Measurements from ENCODE around the gene STIM1.

Gene STIM1

GRCh38 chr11:4065601-4066377 is 210.3 kb downstream of the STIM1 start:
- Histone ChIP-seq H3K4me3 (ENCODE audit: insufficient read depth, low read depth, low read length) (no peak overlapping the region), H3K9me3 (ENCODE audit: control insufficient read depth, low read length) (no peaks in the 10 kb centered on the region), H3K27ac (ENCODE audit: insufficient read depth, low read depth, low read length, poor library complexity, severe bottlenecking) (no peak overlapping the region), H3K36me3 (ENCODE audit: control insufficient read depth, insufficient read depth, low read length) (no peaks in the 10 kb centered on the region), H3K4me1 (ENCODE audit: control insufficient read depth, insufficient read depth, low read length) (no peaks in the 10 kb centered on the region), H3K27me3 (ENCODE audit: control insufficient read depth, insufficient read depth, low read length, poor library complexity, severe bottlenecking) (no peaks in the 10 kb centered on the region)
- 82 to 83% methylated on average over 2 of the region's 2 CpGs for WGBS, 2 experiments

- Histone ChIP-seq H3K4me1 (ENCODE audit: control insufficient read depth, insufficient read depth, low read length) (no peaks in the 10 kb centered on the region), H3K36me3 (ENCODE audit: control insufficient read depth, insufficient read depth, low read length) (no peaks in the 10 kb centered on the region), H3K27me3 (ENCODE audit: control insufficient read depth, insufficient read depth, low read length, poor library complexity, severe bottlenecking) (no peaks in the 10 kb centered on the region), H3K4me3 (ENCODE audit: insufficient read depth, low read depth, low read length) (no peak overlapping the region), H3K27ac (ENCODE audit: insufficient read depth, low read depth, low read length, poor library complexity, severe bottlenecking) (no peak overlapping the region), H3K9me3 (ENCODE audit: control insufficient read depth, low read length) (no peaks in the 10 kb centered on the region)
- 83 to 86% methylated on average over 5 of the region's 5 CpGs for WGBS, 2 experiments
Observed at GRCh38 chr11:4066910-4067309, 211.4 kb downstream of the STIM1 start.

GRCh38 chr11:4068962-4069361 is 213.5 kb downstream of the STIM1 start:
- Histone ChIP-seq H3K9me3 (ENCODE audit: control insufficient read depth, low read length) (no peaks in the 10 kb centered on the region), H3K4me1 (ENCODE audit: control insufficient read depth, insufficient read depth, low read length) (peaks cover 2% of the 10 kb centered on the region), H3K27me3 (ENCODE audit: control insufficient read depth, insufficient read depth, low read length, poor library complexity, severe bottlenecking) (no peaks in the 10 kb centered on the region), H3K36me3 (ENCODE audit: control insufficient read depth, insufficient read depth, low read length) (no peaks in the 10 kb centered on the region), H3K4me3 (ENCODE audit: insufficient read depth, low read depth, low read length) (no peak overlapping the region), H3K27ac (ENCODE audit: insufficient read depth, low read depth, low read length, poor library complexity, severe bottlenecking) (no peak overlapping the region)
- 75 to 95% methylated on average over 1 of the region's 1 CpG for WGBS, 2 experiments

- H3K27me3 ChIP-seq (ENCODE audit: control insufficient read depth, insufficient read depth, low read length, poor library complexity, severe bottlenecking): no peaks in the 10 kb centered on the region
- no peak overlapping the region for H3K27ac ChIP-seq (ENCODE audit: insufficient read depth, low read depth, low read length, poor library complexity, severe bottlenecking)
- no peak overlapping the region for H3K4me3 ChIP-seq (ENCODE audit: insufficient read depth, low read depth, low read length)
- peaks cover 2% of the 10 kb centered on the region for H3K4me1 ChIP-seq (ENCODE audit: control insufficient read depth, insufficient read depth, low read length)
- no peaks in the 10 kb centered on the region for H3K9me3 ChIP-seq (ENCODE audit: control insufficient read depth, low read length)
- H3K36me3 ChIP-seq (ENCODE audit: control insufficient read depth, insufficient read depth, low read length): no peaks in the 10 kb centered on the region
Observed at GRCh38 chr11:4071325-4071724, 215.9 kb downstream of the STIM1 start.

- H3K27ac ChIP-seq (ENCODE audit: insufficient read depth, low read depth, low read length, poor library complexity, severe bottlenecking): no peak overlapping the region
- no peak overlapping the region for H3K4me3 ChIP-seq (ENCODE audit: insufficient read depth, low read depth, low read length)
- H3K4me1 ChIP-seq (ENCODE audit: control insufficient read depth, insufficient read depth, low read length): peaks cover 2% of the 10 kb centered on the region
- no peaks in the 10 kb centered on the region for H3K9me3 ChIP-seq (ENCODE audit: control insufficient read depth, low read length)
- no peaks in the 10 kb centered on the region for H3K27me3 ChIP-seq (ENCODE audit: control insufficient read depth, insufficient read depth, low read length, poor library complexity, severe bottlenecking)
- H3K36me3 ChIP-seq (ENCODE audit: control insufficient read depth, insufficient read depth, low read length): no peaks in the 10 kb centered on the region
Observed at GRCh38 chr11:4071914-4072313, 216.4 kb downstream of the STIM1 start.

GRCh38 chr11:4072668-4073285 is 217.3 kb downstream of the STIM1 start:
- H3K4me1 ChIP-seq (ENCODE audit: control insufficient read depth, insufficient read depth, low read length): peaks cover 2% of the 10 kb centered on the region
- no peak overlapping the region for H3K4me3 ChIP-seq (ENCODE audit: insufficient read depth, low read depth, low read length)
- H3K36me3 ChIP-seq (ENCODE audit: control insufficient read depth, insufficient read depth, low read length): no peaks in the 10 kb centered on the region
- WGBS, 2 experiments: 19 to 21% methylated on average over 3 of the region's 4 CpGs
- H3K27ac ChIP-seq (ENCODE audit: insufficient read depth, low read depth, low read length, poor library complexity, severe bottlenecking): no peak overlapping the region
- no peaks in the 10 kb centered on the region for H3K27me3 ChIP-seq (ENCODE audit: control insufficient read depth, insufficient read depth, low read length, poor library complexity, severe bottlenecking)
- no peaks in the 10 kb centered on the region for H3K9me3 ChIP-seq (ENCODE audit: control insufficient read depth, low read length)

GRCh38 chr11:4074266-4074665 is 218.8 kb downstream of the STIM1 start:
- H3K4me1 ChIP-seq (ENCODE audit: control insufficient read depth, insufficient read depth, low read length): peaks cover 2% of the 10 kb centered on the region
- no peaks in the 10 kb centered on the region for H3K36me3 ChIP-seq (ENCODE audit: control insufficient read depth, insufficient read depth, low read length)
- WGBS, 2 experiments: 94 to 98% methylated on average over 7 of the region's 7 CpGs
- H3K27me3 ChIP-seq (ENCODE audit: control insufficient read depth, insufficient read depth, low read length, poor library complexity, severe bottlenecking): no peaks in the 10 kb centered on the region
- H3K4me3 ChIP-seq (ENCODE audit: insufficient read depth, low read depth, low read length): no peak overlapping the region
- no peak overlapping the region for H3K27ac ChIP-seq (ENCODE audit: insufficient read depth, low read depth, low read length, poor library complexity, severe bottlenecking)
- no peaks in the 10 kb centered on the region for H3K9me3 ChIP-seq (ENCODE audit: control insufficient read depth, low read length)

GRCh38 chr11:4076774-4077173 is 221.3 kb downstream of the STIM1 start:
- no peaks in the 10 kb centered on the region for H3K9me3 ChIP-seq (ENCODE audit: control insufficient read depth, low read length)
- H3K27me3 ChIP-seq (ENCODE audit: control insufficient read depth, insufficient read depth, low read length, poor library complexity, severe bottlenecking): no peaks in the 10 kb centered on the region
- H3K4me3 ChIP-seq (ENCODE audit: insufficient read depth, low read depth, low read length): no peak overlapping the region
- WGBS, 2 experiments: no CpG with 5 or more reads among the region's 1 CpG
- H3K36me3 ChIP-seq (ENCODE audit: control insufficient read depth, insufficient read depth, low read length): no peaks in the 10 kb centered on the region
- no peak overlapping the region for H3K27ac ChIP-seq (ENCODE audit: insufficient read depth, low read depth, low read length, poor library complexity, severe bottlenecking)
- H3K4me1 ChIP-seq (ENCODE audit: control insufficient read depth, insufficient read depth, low read length): peaks cover 2% of the 10 kb centered on the region

- no peaks in the 10 kb centered on the region for H3K27me3 ChIP-seq (ENCODE audit: control insufficient read depth, insufficient read depth, low read length, poor library complexity, severe bottlenecking)
- H3K4me3 ChIP-seq (ENCODE audit: insufficient read depth, low read depth, low read length): no peak overlapping the region
- no peaks in the 10 kb centered on the region for H3K9me3 ChIP-seq (ENCODE audit: control insufficient read depth, low read length)
- no peak overlapping the region for H3K27ac ChIP-seq (ENCODE audit: insufficient read depth, low read depth, low read length, poor library complexity, severe bottlenecking)
- H3K36me3 ChIP-seq (ENCODE audit: control insufficient read depth, insufficient read depth, low read length): no peaks in the 10 kb centered on the region
- peaks cover 5% of the 10 kb centered on the region for H3K4me1 ChIP-seq (ENCODE audit: control insufficient read depth, insufficient read depth, low read length)
- 95% methylated on average over 9 of the region's 9 CpGs for WGBS, 2 experiments
Observed at GRCh38 chr11:4083198-4083597, 227.7 kb downstream of the STIM1 start.

GRCh38 chr11:4084406-4085125 is 229.1 kb downstream of the STIM1 start:
- Histone ChIP-seq H3K27ac (ENCODE audit: insufficient read depth, low read depth, low read length, poor library complexity, severe bottlenecking) (no peak overlapping the region), H3K27me3 (ENCODE audit: control insufficient read depth, insufficient read depth, low read length, poor library complexity, severe bottlenecking) (no peaks in the 10 kb centered on the region), H3K4me1 (ENCODE audit: control insufficient read depth, insufficient read depth, low read length) (peaks cover 5% of the 10 kb centered on the region), H3K36me3 (ENCODE audit: control insufficient read depth, insufficient read depth, low read length) (no peaks in the 10 kb centered on the region), H3K9me3 (ENCODE audit: control insufficient read depth, low read length) (no peaks in the 10 kb centered on the region), H3K4me3 (ENCODE audit: insufficient read depth, low read depth, low read length) (no peak overlapping the region)
- WGBS, 2 experiments: 88 to 94% methylated on average over 12 of the region's 12 CpGs

All from ectodermal cell (in vitro differentiated cells).